GM23338 (cell line): ENCODE results near the gene SPECC1. TPM values are rescaled to one million over a fixed set of nuclear protein-coding genes. Genes with fewer than 3 reads are reported as not detected.

ENCODE experiments used
- ATAC-seq: fragments of 200-7000 bp; cut with Tn5 transposase; 3 replicates; pipeline ENCODE4 v1.9.1; 2020
- DNase-seq: peaks from one replicate; pipeline ENCODE4 v3.0.0-alpha.2; 2015; ENCODE audit warnings: low spot score
- H2AFZ ChIP-seq: fragments of 200-600 bp; sonication (generic); 2 replicates; pipeline ENCODE4 v1.8.0; 2016; ENCODE audit warnings: antibody characterized with exemption, mild to moderate bottlenecking, moderate library complexity
- H3F3A ChIP-seq: fragments of 200-600 bp; sonication (generic); replicated peaks from 2 replicates; pipeline ENCODE4 v1.8.0; 2017; ENCODE audit warnings: antibody characterized with exemption, mixed run types, low read depth
- H3K27ac ChIP-seq: fragments of 200-600 bp; sonication (generic); 2 replicates; pipeline ENCODE4 v1.6.1; 2016; ENCODE audit warnings: low read depth
- H3K27me3 ChIP-seq: fragments of 200-600 bp; sonication (generic); 2 replicates; pipeline ENCODE4 v1.8.0; 2016; ENCODE audit warnings: mild to moderate bottlenecking, mixed run types, moderate library complexity; ENCODE audit not compliant: insufficient read depth
- H3K36me3 ChIP-seq: fragments of 200-600 bp; sonication (generic); 2 replicates; pipeline ENCODE4 v1.8.0; 2016; ENCODE audit warnings: mild to moderate bottlenecking; ENCODE audit not compliant: insufficient read depth
- H3K4me1 ChIP-seq: fragments of 200-600 bp; sonication (generic); 2 replicates; pipeline ENCODE4 v1.8.0; 2016; ENCODE audit warnings: mild to moderate bottlenecking, moderate library complexity; ENCODE audit not compliant: insufficient read depth
- H3K4me2 ChIP-seq: fragments of 200-600 bp; sonication (generic); 2 replicates; pipeline ENCODE4 v1.7.1; 2017; ENCODE audit warnings: mixed run types
- H3K4me3 ChIP-seq: fragments of 200-600 bp; sonication (generic); 2 replicates; pipeline ENCODE4 v1.6.1; 2016; ENCODE audit warnings: mixed run types
- H3K79me2 ChIP-seq: fragments of 200-600 bp; sonication (generic); replicated peaks from 2 replicates; pipeline ENCODE4 v1.8.0; 2017; ENCODE audit warnings: mild to moderate bottlenecking; ENCODE audit not compliant: insufficient read depth
- H3K9me2 ChIP-seq: fragments of 200-600 bp; sonication (generic); 2 replicates; pipeline ENCODE4 v1.8.0; 2017; ENCODE audit not compliant: insufficient read depth
- H4K20me1 ChIP-seq: fragments of 200-600 bp; sonication (generic); replicated peaks from 2 replicates; pipeline ENCODE4 v1.8.0; 2017; ENCODE audit warnings: mild to moderate bottlenecking; ENCODE audit not compliant: insufficient read depth
- H3K27ac Mint-ChIP-seq: 2 replicates; pipeline ENCODE4 v1.8.0; 2020; ENCODE audit warnings: inconsistent platforms, mild to moderate bottlenecking, moderate library complexity, mixed read lengths
- H3K27me3 Mint-ChIP-seq: 3 replicates; pipeline ENCODE4 v1.8.0; 2022; ENCODE audit warnings: low read depth, mild to moderate bottlenecking, moderate library complexity, mixed read lengths, inconsistent platforms; ENCODE audit not compliant: insufficient read depth, poor library complexity
- H3K36me3 Mint-ChIP-seq: 3 replicates; pipeline ENCODE4 v1.8.0; 2021; ENCODE audit warnings: low read depth, mild to moderate bottlenecking, inconsistent platforms, moderate library complexity, mixed read lengths
- H3K4me1 Mint-ChIP-seq: 3 replicates; pipeline ENCODE4 v1.8.0; 2020; ENCODE audit warnings: mild to moderate bottlenecking, inconsistent platforms, mixed read lengths
- H3K4me3 Mint-ChIP-seq: 3 replicates; pipeline ENCODE4 v1.8.0; 2021; ENCODE audit warnings: moderate library complexity, mild to moderate bottlenecking, inconsistent platforms, mixed read lengths
- H3K9me3 Mint-ChIP-seq: 3 replicates; pipeline ENCODE4 v1.8.0; 2020; ENCODE audit warnings: moderate library complexity, mild to moderate bottlenecking, inconsistent platforms, mixed read lengths
- CREB1 ChIP-seq: fragments of 250-450 bp; sonication (Bioruptor Pico); IDR thresholded peaks from 2 replicates; pipeline ENCODE4 v1.5.0; 2020; ENCODE audit warnings: low read depth, mild to moderate bottlenecking, moderate library complexity
- EZH2 ChIP-seq: fragments of 200-600 bp; sonication (generic); IDR thresholded peaks from one replicate; pipeline ENCODE4 v1.8.0; 2017; ENCODE audit warnings: antibody characterized with exemption, mild to moderate bottlenecking, low read depth; ENCODE audit not compliant: unreplicated experiment
- EZH2phosphoT487 ChIP-seq: fragments of 200-600 bp; sonication (generic); IDR thresholded peaks from one replicate; pipeline ENCODE4 v1.8.1; 2018; ENCODE audit warnings: antibody characterized with exemption; ENCODE audit not compliant: unreplicated experiment
- JUNB ChIP-seq: IDR thresholded peaks from one replicate; pipeline ENCODE4 v1.6.1; 2016; ENCODE audit warnings: antibody characterized with exemption; ENCODE audit not compliant: unreplicated experiment
- NANOG ChIP-seq: IDR thresholded peaks from 2 replicates; pipeline ENCODE4 v1.6.1; 2016; ENCODE audit warnings: antibody characterized with exemption, borderline replicate concordance
- POLR2AphosphoS5 ChIP-seq: IDR thresholded peaks from 2 replicates; pipeline ENCODE4 v1.6.1; 2016; ENCODE audit warnings: antibody characterized with exemption, low read depth
- REST ChIP-seq: IDR thresholded peaks from one replicate; pipeline ENCODE4 v1.6.1; 2018; ENCODE audit warnings: antibody characterized with exemption; ENCODE audit not compliant: unreplicated experiment
- STAT1 ChIP-seq: IDR thresholded peaks from one replicate; pipeline ENCODE4 v1.6.1; 2016; ENCODE audit warnings: antibody characterized with exemption; ENCODE audit not compliant: unreplicated experiment
- ZNF331 ChIP-seq: fragments of 250-450 bp; sonication (Bioruptor Pico); IDR thresholded peaks from 2 replicates; pipeline ENCODE4 v1.5.0; 2020; ENCODE audit warnings: low read depth, mild to moderate bottlenecking, moderate library complexity
- ZNF462 ChIP-seq: fragments of 250-450 bp; sonication (Bioruptor Pico); IDR thresholded peaks from 2 replicates; pipeline ENCODE4 v1.5.0; 2020; ENCODE audit warnings: mild to moderate bottlenecking, moderate library complexity
- polyA plus RNA-seq: library from polyadenylated mRNA; unstranded; fragments of >200 nt; fragmentation: Nextera tagmentation; extraction: Ambion mirVana; gene quantifications from 2 replicates; pipeline ENCODE4 v1.2.1, GENCODE V29; 2016
- total RNA-seq: library from RNA; depleted of rRNA; stranded (reverse); fragments of >200 nt; shearing (Covaris generic); gene quantifications from 2 replicates; pipeline ENCODE4 v1.2.3, GENCODE V29; 2014
- TF ChIP-seq, protein P1 (sequence below): IDR thresholded peaks from 2 replicates; pipeline ENCODE4 v1.6.1; 2016; ENCODE audit warnings: antibody characterized with exemption
- TF ChIP-seq, protein P2 (sequence below), 2 experiments: fragments of 200-600 bp in 1 of 2; sonication (generic) in 1 of 2; conservative IDR thresholded peaks; 2 replicates each; pipeline versions ENCODE4 v1.5.1 to v1.6.1; 2016 to 2017; ENCODE audit warnings: antibody characterized with exemption in 2 of 2, low read depth in 2 of 2, mild to moderate bottlenecking in 2 of 2, moderate library complexity in 1 of 2

The SPECC1 gene
- total and polyA plus RNA-seq, 2 experiments from 2014 or later = 42.6 to 101 TPM

- no peak for TF ChIP-seq ZNF462 (CRISPR knock-in tag)
- TF ChIP-seq ZNF331 (CRISPR knock-in tag) = no peak
- no peak for TF ChIP-seq CREB1 (CRISPR knock-in tag)
- no peak for TF ChIP-seq NANOG
- TF ChIP-seq EZH2phosphoT487 = no peak
Observed at GRCh38 chr17:20142268-20142667, 133.1 kb downstream of the SPECC1 start (continued).

GRCh38 chr17:20143740-20144139 lies 134.6 kb downstream of the SPECC1 start:
- H3K4me3 ChIP-seq = no peak overlapping the region
- no peak overlapping the region for H3K4me3 Mint-ChIP-seq
- H3K36me3 Mint-ChIP-seq = no peaks in the 10 kb centered on the region
- H4K20me1 ChIP-seq = no peaks in the 10 kb centered on the region
- H3K27ac Mint-ChIP-seq = no peak overlapping the region
- no peak overlapping the region for H3K4me2 ChIP-seq
- H3K27me3 ChIP-seq = no peaks in the 10 kb centered on the region
- no peaks in the 10 kb centered on the region for H3K79me2 ChIP-seq
- DNase-seq (peak; percentile 10), ATAC-seq (peak; percentile 74)
- no peaks in the 10 kb centered on the region for H3F3A ChIP-seq
- H3K9me2 ChIP-seq = no peaks in the 10 kb centered on the region; the same call in 1 of the 2 replicates
- 0 out of 2 replicates have a peak overlapping the region, but pooled peaks have one; percentile 39 for H3K27ac ChIP-seq
- H3K36me3 ChIP-seq = no peaks in the 10 kb centered on the region
- peaks cover 5% of the 10 kb centered on the region for H3K27me3 Mint-ChIP-seq
- H3K4me1 ChIP-seq = peaks cover 17% of the 10 kb centered on the region
- no peaks in the 10 kb centered on the region; the same call in 2 of the 3 replicates for H3K9me3 Mint-ChIP-seq
- H2AFZ ChIP-seq = no peak overlapping the region
- peaks cover 16% of the 10 kb centered on the region for H3K4me1 Mint-ChIP-seq
- TF ChIP-seq NANOG (no peak), POLR2AphosphoS5 (no peak), JUNB (no peak), EZH2 (no peak), ZNF331 (CRISPR knock-in tag) (no peak), REST (no peak), STAT1 (no peak), CREB1 (CRISPR knock-in tag) (no peak)
- TF ChIP-seq, protein P1, sequence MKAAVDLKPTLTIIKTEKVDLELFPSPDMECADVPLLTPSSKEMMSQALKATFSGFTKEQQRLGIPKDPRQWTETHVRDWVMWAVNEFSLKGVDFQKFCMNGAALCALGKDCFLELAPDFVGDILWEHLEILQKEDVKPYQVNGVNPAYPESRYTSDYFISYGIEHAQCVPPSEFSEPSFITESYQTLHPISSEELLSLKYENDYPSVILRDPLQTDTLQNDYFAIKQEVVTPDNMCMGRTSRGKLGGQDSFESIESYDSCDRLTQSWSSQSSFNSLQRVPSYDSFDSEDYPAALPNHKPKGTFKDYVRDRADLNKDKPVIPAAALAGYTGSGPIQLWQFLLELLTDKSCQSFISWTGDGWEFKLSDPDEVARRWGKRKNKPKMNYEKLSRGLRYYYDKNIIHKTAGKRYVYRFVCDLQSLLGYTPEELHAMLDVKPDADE = no peak
- TF ChIP-seq, protein P2, sequence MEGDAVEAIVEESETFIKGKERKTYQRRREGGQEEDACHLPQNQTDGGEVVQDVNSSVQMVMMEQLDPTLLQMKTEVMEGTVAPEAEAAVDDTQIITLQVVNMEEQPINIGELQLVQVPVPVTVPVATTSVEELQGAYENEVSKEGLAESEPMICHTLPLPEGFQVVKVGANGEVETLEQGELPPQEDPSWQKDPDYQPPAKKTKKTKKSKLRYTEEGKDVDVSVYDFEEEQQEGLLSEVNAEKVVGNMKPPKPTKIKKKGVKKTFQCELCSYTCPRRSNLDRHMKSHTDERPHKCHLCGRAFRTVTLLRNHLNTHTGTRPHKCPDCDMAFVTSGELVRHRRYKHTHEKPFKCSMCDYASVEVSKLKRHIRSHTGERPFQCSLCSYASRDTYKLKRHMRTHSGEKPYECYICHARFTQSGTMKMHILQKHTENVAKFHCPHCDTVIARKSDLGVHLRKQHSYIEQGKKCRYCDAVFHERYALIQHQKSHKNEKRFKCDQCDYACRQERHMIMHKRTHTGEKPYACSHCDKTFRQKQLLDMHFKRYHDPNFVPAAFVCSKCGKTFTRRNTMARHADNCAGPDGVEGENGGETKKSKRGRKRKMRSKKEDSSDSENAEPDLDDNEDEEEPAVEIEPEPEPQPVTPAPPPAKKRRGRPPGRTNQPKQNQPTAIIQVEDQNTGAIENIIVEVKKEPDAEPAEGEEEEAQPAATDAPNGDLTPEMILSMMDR (conservative IDR thresholded peaks at IDR 0.05; ENCODE audit: low read depth in 2 of 2) = no peak
